ENCODE results near the gene RHBDL1.
"Not testable (repeated sequence)": the region's sequence is repeated elsewhere in the genome, so short reads cannot be mapped to it uniquely, and the experiment has no call there.

The RHBDL1 gene

DNA sequence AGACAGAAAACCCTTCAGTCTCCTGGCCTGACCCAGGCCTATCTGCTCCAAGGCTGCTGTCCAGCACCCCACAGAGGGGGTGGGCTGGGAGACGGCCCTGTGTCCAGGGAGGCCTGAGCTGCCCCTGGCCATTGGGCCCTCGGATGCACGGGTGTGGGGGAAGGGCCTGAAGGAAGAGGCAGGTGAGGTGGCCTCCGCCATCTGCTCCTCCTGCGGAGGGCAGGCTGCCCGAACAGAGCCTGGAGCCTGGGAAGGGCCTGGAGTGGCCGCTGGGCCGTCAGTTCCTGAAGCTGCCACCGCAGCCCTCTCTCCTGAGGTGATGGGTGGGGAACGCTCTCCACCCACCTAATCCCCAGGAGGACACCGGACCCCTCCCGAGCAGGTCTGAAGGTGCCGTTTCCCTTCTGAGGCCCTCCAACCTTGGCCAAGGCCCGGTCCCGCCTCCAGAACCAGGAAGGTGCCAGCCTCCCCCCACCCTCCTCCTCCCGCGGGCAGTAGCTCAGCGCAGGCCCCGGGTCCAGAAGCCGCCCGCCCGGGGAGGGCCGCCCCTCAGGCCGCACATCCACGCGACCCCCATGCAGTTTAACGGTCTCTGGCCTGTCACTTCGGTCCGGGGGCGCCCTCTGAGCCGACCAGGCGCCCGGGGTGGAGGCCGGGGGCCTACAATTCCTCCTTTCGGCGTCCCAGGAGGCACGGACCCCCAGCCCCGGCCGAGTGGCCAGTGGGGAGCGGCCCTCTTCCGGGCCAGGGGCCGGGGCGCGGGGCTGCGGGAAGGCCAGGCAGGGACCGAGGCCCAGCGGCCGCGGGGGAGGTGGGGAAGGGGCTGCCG lies 29.3 kb downstream of the RHBDL1 start:
- in situ Hi-C loops (cut with MboI; ENCODE audit: low sequenced_read_pairs): no loop called here

DNA sequence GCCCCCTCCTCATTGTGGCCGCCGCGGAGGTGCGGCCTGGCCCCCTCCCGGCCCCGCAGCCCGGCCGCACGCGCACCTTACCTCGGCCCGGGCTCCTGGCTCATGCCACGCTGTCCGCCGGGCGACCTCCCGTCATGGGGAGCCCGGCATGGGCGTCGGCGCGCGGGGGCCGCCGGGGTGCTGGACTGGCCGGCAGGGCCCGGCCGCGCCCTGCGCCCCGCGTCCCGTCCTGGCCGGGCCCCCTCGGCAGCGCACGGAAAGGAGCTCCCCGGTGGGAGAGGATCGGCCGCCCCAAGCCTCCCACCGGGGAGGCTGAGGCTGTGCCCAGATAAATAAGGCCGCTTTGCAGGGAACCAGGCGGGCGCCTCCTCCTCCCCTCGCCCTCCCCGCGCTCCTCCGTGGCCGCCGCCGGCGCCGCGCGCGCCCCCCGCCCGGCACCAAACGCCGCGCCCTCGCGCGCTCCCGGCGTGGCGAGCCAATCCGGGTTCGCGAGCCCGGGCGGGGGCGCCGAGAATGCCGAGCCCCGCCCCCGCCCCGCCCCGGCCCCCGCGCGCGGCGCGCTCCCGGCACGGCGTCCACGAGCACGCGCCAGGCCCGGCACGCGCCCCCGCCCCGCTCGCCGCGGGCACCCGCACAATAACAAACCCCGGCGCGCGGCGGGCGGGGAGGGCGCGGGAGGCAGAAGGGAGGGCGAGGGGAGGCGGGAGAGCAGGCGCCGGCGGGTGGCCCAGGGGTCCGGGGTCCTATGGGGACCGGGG lies 30.1 kb downstream of the RHBDL1 start, which contains the start of gene FBXL16:
Gene FBXL16 (minus strand): TSS at position 371 of the 758 bp plus-strand sequence. CDS start 8,396 bp downstream, outside the sequence.
- in situ Hi-C loops (cut with MboI; ENCODE audit: low sequenced_read_pairs): no loop called here

DNA sequence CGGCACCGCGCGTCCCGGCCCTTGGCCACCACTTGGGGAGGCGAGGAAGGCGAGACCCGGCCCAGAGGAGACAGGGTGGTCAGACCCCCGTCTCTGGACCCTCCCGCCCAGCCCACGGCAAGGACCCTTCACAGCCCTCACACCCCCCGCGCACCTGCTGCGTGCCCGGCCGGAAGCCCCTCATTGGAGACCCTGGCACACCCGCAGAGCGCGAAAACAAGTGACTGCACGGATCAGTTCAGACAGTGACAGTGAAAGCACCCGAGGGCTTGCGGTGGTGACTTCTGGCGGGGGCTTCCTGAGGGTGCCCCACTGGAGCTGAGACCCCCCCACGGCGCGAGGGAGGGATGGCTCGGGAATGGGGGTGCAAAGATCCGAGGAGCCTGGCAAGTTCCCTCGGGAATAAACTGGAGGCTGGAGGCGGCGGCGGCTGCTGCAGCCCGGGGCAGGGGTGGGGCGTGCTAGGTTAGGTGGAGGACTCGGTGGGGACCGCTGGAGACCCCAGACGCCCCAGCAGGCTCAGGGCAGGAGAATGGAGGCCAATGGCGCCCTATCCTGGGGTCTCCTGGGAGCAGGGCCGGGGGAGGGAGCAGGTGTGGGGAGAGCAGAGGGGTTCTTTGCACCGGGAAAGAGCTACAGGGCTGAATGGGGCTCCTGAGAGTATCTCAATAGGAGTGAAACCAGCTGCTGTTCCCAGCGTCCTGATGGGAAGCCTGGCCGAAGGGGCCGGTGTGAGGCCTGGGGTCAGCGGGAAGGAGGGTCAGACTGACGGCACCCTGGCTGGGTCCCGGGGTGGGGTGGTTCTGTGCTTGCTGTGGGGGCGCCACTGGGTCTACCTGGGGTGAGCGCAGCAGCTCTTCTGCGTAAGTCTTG lies 31.0 kb downstream of the RHBDL1 start:
- in situ Hi-C loops (cut with MboI; ENCODE audit: low sequenced_read_pairs): no loop called here

DNA sequence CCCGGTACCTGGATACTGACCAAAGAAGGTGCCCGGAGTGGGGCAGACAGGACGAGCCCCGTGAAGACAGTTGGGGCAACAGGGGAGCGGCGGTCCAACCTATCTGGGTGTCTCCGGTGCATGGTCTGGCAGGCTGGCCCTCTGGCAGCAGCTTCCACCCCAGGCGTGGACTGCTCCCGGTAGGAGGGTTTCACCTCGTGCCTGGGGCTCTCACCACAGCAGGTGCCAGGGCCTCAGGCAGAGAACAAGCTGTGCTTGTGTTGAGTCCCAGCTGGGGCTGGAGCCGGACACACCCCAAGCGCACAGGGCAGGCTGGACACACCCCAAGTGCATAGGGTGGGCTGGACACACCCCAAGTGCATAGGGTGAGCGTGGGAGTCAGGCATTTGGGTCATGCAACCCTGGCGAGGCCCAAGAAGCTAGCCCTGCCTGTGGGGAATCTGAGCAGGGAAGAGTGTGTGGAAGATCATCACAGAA lies 31.6 kb downstream of the RHBDL1 start:
- in situ Hi-C loops (cut with MboI; ENCODE audit: low sequenced_read_pairs): no loop called here

DNA sequence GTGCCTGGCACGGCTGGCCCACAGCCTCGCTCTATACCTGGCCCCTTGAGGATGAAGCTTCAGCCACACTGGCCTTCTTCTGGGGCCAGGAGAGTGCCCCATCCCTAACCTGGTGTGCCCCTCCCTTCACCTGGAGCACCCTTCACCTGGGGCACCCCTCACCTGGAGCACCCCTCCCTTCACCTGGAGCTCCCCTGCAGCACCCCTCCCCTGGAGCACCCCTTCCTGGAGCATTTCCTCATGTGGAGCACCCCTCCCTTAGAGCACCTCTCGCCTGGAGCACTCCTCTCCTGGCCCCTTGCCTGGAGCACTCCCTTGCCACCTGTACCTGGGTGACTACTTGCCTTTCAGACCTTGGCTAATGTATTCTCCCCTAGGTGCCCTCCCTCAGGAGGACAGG lies 32.5 kb downstream of the RHBDL1 start:
- in situ Hi-C loops (cut with MboI; ENCODE audit: low sequenced_read_pairs): no loop called here

DNA sequence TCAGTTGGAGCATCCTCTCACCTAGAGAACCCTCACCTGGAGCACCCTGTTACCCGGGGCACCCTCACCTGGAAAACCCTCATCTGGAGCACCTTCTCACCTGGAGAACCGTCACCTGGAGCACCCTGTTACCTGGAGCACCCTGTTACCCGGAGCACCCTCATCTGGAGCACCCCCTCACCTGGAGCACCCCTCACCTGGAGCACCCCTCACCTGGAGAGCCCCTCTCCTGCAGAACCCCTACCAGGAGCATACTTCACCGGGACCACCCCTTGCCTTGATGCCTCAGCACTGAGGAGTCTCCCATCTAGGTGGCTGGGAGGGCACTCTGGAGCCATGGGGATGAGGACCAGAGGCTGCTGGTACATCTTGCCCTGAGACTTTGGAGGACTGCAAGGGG lies 33.5 kb downstream of the RHBDL1 start:
- in situ Hi-C loops (cut with MboI; ENCODE audit: low sequenced_read_pairs): no loop called here

DNA sequence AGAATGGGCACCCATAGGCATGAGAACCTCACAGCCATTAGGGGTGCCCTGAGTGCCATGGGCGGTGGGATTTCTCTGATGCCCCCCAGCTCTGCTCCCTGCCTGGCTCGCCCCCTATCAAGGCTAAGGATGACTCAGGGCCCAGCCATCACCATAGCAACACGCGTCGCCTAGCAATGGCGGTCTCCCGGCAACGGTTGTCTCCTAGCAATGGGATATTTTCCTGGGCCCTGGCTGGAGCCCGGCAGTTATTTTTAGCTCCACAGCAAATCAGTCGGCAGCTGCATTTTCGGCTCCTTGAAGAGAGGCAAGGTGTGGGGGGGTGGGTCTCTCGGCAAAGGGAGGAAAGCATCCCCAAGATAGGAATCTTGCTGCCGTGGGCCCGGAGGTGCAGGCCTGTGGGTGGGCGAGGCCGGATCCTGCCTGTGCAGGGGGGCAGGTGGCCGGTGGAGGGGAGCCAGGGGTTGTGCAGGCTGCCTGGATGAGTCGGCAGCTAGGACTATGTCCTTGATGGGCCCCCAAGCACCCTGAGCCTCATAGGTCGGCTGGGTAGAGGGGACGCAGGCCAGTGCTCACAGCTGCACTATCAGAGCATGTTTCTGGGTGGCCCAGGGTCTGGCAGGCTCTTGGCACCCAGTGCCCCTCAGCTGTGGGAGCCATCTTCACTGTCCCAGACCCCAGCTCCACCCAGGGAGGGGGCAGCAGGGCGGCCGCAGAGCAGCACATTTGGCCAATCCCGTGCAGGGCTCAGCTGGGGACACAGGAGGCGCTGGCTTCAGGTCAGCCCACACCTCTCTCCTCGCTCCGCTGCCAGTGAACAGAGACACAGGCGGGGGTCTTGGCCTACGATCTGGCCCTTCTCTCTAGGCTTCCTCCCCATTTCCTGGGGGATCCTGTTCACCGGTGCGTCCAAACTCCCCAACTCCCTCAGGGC lies 34.4 kb downstream of the RHBDL1 start:
- in situ Hi-C loops (cut with MboI; ENCODE audit: low sequenced_read_pairs): no loop called here

DNA sequence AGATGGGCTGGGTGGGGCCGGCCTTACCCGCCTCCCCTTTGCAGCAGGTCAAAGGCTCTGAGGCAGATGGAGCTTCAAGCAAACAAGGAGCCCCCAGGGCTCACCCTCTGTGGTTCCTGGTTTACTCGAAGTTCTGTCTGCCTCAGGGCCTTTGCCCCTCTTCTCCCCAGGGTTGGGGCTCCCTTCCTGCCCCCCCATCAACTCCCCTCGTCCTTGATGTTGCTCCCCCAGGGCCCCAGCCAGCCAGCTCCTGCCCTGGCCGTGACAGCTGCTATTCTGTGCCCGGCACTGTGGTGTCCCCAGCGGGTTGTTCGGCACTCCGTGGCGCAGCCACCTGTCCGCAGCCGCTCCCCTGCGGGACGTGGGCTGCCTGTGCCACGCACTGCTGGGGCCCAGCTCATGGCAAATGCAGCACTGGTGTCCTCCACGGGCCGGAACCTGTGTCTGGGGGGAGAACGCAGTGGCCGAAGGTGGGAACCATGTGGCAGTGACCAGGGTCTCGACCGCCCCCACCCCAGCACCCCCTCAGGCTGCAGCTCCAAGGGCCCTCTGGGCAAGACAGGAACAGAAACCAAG lies 35.1 kb downstream of the RHBDL1 start:
- in situ Hi-C loops (cut with MboI; ENCODE audit: low sequenced_read_pairs): no loop called here

DNA sequence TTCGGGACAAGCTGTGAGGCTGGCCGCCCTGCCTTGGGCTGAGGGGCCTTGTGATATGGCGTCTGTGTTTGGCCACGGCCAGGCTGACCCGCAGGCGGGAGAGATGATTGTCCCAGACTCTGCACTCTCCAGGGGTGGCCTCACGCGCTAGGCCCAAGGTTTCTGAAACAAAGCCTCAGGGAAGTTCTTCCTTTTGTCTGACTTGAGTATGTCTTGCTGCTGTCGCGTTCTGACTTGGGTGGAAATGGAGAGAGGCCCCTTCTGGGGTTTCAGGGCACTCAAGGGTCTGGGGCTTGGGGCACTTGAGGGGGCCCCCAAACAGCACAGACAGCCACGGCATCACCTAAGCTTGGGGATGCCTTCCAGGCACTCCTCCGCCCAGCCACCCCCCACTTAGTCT lies 35.6 kb downstream of the RHBDL1 start:
- in situ Hi-C loops (cut with MboI; ENCODE audit: low sequenced_read_pairs): no loop called here

DNA sequence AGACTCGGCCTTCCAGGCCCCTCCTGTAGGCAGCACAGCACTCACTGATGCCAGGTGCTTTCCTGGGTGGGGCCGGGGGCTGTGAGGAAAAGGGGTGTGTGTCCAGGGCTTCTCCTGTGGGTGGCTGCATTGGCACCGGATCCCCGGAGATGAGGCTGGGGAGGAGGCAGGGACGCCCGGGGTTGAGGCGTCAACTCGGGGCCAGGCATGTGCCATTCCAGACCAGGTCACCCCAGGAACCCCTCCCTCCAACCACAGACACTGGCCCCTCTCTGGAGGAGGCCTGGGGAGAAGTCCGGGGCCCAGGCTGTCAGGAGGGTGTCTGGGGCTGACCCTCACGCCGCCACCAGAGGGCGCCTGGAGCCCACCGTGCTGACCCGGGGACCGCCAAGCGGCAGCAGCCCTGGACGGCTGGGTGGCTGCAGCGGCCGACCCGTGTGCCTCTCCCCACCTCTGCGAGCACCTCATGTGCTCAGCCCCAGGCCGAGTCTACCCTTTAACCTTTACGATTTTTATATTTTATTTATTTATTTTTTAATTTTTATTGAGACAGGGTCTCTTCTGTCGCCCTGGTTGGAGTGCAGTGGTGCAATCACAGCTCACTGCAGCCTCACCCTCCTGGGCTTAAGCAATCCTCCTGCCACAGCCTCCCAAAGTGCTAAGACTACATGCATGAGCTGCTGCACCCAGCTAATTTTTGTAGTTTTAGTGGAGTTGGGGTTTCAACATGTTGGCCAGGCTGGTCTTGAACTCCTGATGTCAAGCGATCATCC lies 36.3 kb downstream of the RHBDL1 start:
- in situ Hi-C loops (cut with MboI; ENCODE audit: low sequenced_read_pairs): no loop called here

DNA sequence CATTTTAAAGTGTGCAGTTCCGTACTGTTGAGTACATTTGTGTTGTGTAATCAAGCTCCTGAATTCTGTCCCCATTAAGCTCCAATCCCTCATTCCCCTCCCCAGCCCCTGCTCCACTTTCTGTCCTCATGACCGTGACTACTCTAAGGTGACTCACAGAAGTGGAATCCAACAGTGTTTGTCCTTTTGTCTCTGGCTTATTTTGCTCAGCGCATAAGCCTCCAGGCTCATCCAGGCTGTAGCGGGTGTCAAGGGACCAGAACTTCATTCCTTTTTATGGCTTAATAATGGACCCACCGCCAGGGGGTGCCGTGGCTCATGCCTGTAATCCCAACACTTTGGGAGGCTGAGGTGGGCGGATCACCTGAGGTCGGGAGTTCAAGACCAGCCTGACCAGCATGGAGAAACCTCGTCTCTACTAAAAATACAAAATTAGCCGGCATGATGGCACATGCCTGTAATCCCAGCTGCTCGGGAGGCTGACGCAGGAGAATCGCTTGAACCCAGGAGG lies 37.3 kb downstream of the RHBDL1 start:
- in situ Hi-C loops (cut with MboI; ENCODE audit: low sequenced_read_pairs): not testable (repeated sequence)

DNA sequence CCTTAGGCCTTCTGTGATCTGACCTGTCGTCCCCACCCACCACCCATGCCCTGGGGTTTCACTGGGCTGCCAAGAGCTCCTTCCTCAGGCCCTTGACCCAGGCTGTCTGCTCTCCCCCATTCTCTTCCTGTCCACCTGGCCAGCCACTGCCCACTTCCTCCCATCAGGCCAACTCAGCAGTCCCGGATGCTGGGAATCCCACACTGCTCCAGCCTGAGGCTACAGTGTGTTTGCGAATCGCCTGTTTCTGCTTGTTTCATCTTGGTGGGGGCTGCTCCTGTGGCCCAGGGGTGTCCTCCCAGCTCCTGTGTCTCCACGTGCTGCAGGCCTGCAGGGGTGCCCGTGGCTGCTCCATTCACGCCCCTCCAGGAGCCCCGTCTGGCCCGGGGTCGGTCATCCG lies 38.6 kb downstream of the RHBDL1 start:
- in situ Hi-C loops (cut with MboI; ENCODE audit: low sequenced_read_pairs): no loop called here

DNA sequence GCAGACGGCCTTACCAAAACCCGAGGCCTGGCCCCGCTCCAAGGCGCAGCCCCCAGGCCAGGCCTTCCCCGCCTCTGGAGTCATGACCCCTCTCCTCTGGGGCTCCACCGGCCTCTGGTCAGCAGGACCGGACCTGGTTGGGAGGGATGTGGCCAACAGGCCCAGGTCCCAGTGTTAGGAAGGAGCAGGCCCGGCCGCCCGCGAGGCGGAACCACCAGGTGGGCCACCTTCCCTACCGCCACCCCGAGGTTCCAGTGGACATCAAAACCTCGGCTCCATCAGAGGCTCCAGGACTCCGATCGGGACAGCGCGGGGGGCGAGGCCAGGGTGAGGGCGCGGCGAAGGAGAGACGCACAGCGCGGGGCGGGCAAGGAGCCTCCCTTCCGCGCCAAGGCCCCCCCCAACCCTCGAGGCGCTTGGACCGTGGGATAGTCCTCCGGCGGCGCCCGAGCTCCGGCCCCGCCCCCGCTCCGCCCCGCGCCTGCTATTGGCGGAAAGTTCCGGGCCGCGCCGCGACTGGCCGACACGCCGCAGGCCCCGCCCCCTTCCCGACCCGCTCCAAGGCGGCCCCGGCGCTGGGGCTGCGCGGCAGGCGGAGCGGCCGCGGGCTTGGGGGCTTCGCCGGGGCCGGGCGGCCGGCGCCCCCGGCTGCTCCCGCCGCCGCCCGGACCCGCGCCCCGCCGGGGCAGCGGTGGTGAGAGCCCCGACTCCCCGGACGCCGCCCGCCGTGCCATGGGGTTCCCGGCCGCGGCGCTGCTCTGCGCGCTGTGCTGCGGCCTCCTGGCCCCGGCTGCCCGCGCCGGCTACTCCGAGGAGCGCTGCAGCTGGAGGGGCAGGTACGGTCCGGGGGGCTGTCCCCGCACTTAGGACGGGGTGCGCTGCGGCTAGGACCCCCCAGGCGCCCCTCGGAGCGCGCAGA lies 39.3 kb downstream of the RHBDL1 start, which contains the start of gene METRN:
Gene METRN (plus strand): TSS at position 561 of the 919 bp plus-strand sequence. CDS start 172 bp downstream, at position 733.
- in situ Hi-C loops (cut with MboI; ENCODE audit: low sequenced_read_pairs): no loop called here

DNA sequence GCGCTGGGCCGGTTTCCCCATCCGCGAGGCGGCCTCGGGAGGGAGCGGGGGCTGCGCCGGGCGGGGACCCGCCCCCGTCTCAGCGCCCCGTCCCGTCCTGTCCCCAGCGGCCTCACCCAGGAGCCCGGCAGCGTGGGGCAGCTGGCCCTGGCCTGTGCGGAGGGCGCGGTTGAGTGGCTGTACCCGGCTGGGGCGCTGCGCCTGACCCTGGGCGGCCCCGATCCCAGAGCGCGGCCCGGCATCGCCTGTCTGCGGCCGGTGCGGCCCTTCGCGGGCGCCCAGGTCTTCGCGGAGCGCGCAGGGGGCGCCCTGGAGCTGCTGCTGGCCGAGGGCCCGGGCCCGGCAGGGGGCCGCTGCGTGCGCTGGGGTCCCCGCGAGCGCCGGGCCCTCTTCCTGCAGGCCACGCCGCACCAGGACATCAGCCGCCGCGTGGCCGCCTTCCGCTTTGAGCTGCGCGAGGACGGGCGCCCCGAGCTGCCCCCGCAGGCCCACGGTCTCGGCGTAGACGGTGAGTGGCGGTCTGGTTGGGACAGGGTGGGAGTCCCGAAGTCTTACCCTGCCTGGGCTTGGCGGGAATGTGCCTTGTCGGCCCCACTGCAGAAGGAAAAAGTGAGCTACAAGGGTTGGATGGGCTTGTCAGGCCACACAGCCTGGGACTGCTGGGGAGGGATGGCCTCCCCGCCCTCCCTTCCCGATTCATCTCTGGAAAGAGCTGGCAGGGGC lies 40.2 kb downstream of the RHBDL1 start:
- in situ Hi-C loops (cut with MboI; ENCODE audit: low sequenced_read_pairs): no loop called here

DNA sequence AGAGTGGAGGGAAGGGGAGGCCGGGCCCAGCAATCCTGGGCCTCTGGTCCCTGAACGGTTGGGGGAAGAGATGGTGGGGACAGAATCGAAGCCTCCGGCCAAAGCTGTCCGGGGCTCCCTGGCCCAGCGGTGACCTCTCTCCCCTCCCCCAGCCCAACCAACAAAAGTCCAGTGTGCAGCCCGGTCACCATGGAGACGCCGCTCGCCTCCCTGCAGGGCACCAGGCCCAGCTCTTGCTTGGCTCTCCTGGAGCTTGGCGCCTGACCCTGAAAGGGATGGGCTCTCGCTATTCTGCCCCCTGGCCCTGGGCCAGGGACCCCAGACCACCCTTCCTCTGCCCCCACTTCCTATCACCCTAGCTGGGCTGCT lies 40.7 kb downstream of the RHBDL1 start:
- in situ Hi-C loops (cut with MboI; ENCODE audit: low sequenced_read_pairs): no loop called here

DNA sequence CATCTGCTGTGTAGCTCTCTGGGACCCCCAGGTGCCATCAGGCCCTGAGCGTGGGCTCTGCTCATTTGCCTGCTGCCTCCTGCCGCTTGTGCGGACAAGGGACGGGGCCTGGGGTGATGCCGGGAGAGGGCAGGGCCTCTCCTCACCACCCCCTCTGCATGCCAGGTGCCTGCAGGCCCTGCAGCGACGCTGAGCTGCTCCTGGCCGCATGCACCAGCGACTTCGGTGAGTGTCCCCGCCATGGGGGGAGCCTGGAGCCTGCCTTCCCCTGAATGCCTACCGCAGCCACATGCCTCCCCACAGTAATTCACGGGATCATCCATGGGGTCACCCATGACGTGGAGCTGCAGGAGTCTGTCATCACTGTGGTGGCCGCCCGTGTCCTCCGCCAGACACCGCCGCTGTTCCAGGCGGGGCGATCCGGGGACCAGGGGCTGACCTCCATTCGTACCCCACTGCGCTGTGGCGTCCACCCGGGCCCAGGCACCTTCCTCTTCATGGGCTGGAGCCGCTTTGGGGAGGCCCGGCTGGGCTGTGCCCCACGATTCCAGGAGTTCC lies 41.4 kb downstream of the RHBDL1 start:
- in situ Hi-C loops (cut with MboI; ENCODE audit: low sequenced_read_pairs): no loop called here

Measured in hTERT RPE-1 (cell line).